Heart left ventricle (tissue), 16 donors: ENCODE measurements around the gene IL20RA. TPM values are rescaled to one million over a fixed set of nuclear protein-coding genes. Genes with fewer than 3 reads are reported as not detected.

Experiments
- ATAC-seq, 4 donors: fragments of 200-7000 bp; cut with Tn5 transposase; one replicate each; pipeline ENCODE4 v1.9.1; 2020 to 2022; ENCODE audit warnings: moderate library complexity in 4 of 4, mild to moderate bottlenecking in 3 of 4, moderate number of reproducible peaks in 1 of 4
- DNase-seq, 5 donors: peaks; one replicate each; pipeline ENCODE4 v3.0.0-alpha.2; 2020
- H3K27ac ChIP-seq, 12 donors: fragments of 200-600 bp; sonication (generic) in 4 of 12; one replicate each; pipeline versions ENCODE4 v1.5.0 to v1.8.0; 2016 to 2022; ENCODE audit warnings: mild to moderate bottlenecking in 2 of 12
- H3K27me3 ChIP-seq, 9 donors: fragments of 200-600 bp; sonication (generic) in 2 of 9; one replicate each; pipeline versions ENCODE4 v1.5.1 to v1.8.0; 2016 to 2022; ENCODE audit warnings: mild to moderate bottlenecking in 3 of 9
- H3K36me3 ChIP-seq, 9 donors: fragments of 200-600 bp; sonication (generic) in 2 of 9; one replicate each; pipeline versions ENCODE4 v1.5.0 to v1.8.0; 2018 to 2022; ENCODE audit warnings: mild to moderate bottlenecking in 2 of 9
- H3K4me1 ChIP-seq, 12 donors: fragments of 200-600 bp; sonication (generic) in 4 of 12; one replicate each; pipeline versions ENCODE4 v1.5.0 to v1.8.0; 2016 to 2022; ENCODE audit warnings: mild to moderate bottlenecking in 3 of 12
- H3K4me3 ChIP-seq, 12 donors: fragments of 200-600 bp; sonication (generic) in 4 of 12; one replicate each; pipeline versions ENCODE4 v1.5.0 to v1.8.0; 2017 to 2022; ENCODE audit warnings: mild to moderate bottlenecking in 9 of 12, moderate library complexity in 4 of 12
- H3K9me3 ChIP-seq, 12 donors: fragments of 200-600 bp; sonication (generic) in 4 of 12; one replicate each; pipeline versions ENCODE4 v1.5.0 to v1.8.0; 2016 to 2022; ENCODE audit warnings: mild to moderate bottlenecking in 1 of 12
- POLR2A ChIP-seq, 2 donors: fragments of 450-650 bp; IDR thresholded peaks; one replicate each; pipeline ENCODE4 v1.6.1; 2017; ENCODE audit warnings: antibody characterized with exemption in 2 of 2, mild to moderate bottlenecking in 2 of 2, moderate library complexity in 2 of 2
- WGBS, 4 donors: extraction: QIAGEN DNeasy Blood & Tissue Kit in 2 of 4; methylation state at CpG; one replicate each; pipeline versions ENCODE4 v1.1.5 to v1.1.7; 2013 to 2018; 5-methylcytosine and 5-hydroxymethylcytosine counted together
- intact Hi-C, 10 donors: fragments of 100-400 bp; cut with DNase I; formaldehyde crosslinking; loops; one replicate each; pipeline versions ENCODE4 v1.11.1 to v1.14.2; 2022
- polyA plus RNA-seq, 2 donors: library from polyadenylated mRNA; stranded (reverse); fragments of 200-250 nt; gene quantifications; one replicate each; pipeline ENCODE4 v1.2.3, GENCODE V29; 2013
- total RNA-seq, 9 donors: library from RNA; depleted of rRNA in 2 of 9; stranded (reverse); fragments of >200 nt in 2 of 9; fragmentation: NEBNext Ultra II Directional in 3 of 9; extraction: Animal tissue kit (Norgen Biotek cat#: 25700) in 3 of 9; gene quantifications; one replicate each; pipeline versions ENCODE4 v1.1.0 to v1.2.4, GENCODE V29; 2016 to 2023
- TF ChIP-seq, protein P1 (sequence below), 12 donors: fragments of 200-600 bp; sonication (generic) in 4 of 12; IDR thresholded peaks; one replicate each; pipeline versions ENCODE4 v1.5.0 to v1.8.0; 2018 to 2022; ENCODE audit warnings: antibody characterized with exemption in 12 of 12, mild to moderate bottlenecking in 5 of 12
- donor health status: ischemic (EF 13 %, LVEDD 7.1; RV severe dilation, severe dysfunction).
- donor health status: healthy with polysubstance abuse.
- donor health status: DM: no; HTN: yes; CAD: no.
- donor health status: DM: no; HTN: no; CAD: no.
- donor health status: ischemic (EF 25% LVEDD 6.9; RV normal size, moderate dysfunction).
- donor health status: ischemic (EF 25% LVEDD 5.7; RV mildly dilated, moderate dysfunction).
- donor health status: healthy.
- donor health status: DM: yes; HTN: yes; CAD: no.
- donor health status: ischemic (EF 35%, LVEDD 5.7; RV mildly dilated, moderate dysfunction).
- donor health status: nonischemic (EF 11% LVEDD 7.7; RV severe dilation, severe dysfunction).
- donor health status: DM: yes; HTN: yes; CAD: no.
- donor health status: PGD.
- donor health status: ischemic (EF 29% LVEDD 5.4; RV normal size, mild dysfunction).
- donor health status: nonischemic (EF 23%, LVEDD 6.1; RV moderate dilation, normal function).

Gene IL20RA
- total and polyA plus RNA-seq, 11 donors, result 0.19 to 6.9 (median 1.3) TPM

DNA sequence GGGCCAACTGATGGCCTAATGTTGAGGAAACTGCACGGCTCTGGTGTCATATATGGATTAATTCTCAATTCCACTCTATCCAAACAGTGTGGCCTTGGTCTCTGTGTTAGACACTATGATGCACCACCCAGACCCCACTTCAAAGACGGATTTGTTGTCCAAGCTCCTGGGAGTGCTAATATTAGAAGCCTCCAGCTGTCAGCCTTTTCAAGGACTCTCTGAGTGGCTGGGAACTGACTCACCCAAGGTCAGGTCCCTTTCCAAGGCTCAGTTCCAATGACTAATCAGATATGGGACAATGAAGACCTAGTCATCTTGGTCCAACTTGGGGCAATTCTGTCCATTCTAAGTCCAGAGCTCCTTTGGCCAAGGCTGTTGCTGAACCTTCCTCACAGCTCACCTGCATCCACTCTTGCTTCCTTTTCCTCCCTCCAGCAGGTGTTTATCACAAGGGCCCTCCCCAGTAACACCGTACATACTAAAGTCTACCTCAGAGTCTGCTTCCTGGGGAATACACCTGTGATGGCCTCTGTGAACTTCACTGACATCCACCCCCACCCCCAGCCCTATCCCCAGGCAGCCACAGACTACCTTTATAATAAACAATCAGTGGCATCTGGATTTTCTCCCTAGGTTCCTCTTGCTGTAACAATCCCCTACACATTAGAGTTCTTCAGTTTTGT, 7.2 kb upstream of the IL20RA start:
- H3K36me3 ChIP-seq, result no peaks in the 10 kb centered on the region
- no peaks in the 10 kb centered on the region for H3K9me3 ChIP-seq
- no peak overlapping the region for H3K27ac ChIP-seq
- WGBS, 4 donors, result 60 to 72% (median 64%) methylated on average over 3 of the region's 3 CpGs
- DNase-seq, result peak in 1 of 5 donors; percentile 26
- H3K27me3 ChIP-seq, result peaks cover 0 to 28% (median 0%) of the 10 kb centered on the region in 9 donors
- peak; percentile 47 to 95 (median 78) for ATAC-seq
- TF ChIP-seq, protein P1, sequence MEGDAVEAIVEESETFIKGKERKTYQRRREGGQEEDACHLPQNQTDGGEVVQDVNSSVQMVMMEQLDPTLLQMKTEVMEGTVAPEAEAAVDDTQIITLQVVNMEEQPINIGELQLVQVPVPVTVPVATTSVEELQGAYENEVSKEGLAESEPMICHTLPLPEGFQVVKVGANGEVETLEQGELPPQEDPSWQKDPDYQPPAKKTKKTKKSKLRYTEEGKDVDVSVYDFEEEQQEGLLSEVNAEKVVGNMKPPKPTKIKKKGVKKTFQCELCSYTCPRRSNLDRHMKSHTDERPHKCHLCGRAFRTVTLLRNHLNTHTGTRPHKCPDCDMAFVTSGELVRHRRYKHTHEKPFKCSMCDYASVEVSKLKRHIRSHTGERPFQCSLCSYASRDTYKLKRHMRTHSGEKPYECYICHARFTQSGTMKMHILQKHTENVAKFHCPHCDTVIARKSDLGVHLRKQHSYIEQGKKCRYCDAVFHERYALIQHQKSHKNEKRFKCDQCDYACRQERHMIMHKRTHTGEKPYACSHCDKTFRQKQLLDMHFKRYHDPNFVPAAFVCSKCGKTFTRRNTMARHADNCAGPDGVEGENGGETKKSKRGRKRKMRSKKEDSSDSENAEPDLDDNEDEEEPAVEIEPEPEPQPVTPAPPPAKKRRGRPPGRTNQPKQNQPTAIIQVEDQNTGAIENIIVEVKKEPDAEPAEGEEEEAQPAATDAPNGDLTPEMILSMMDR (IDR thresholded peaks at IDR 0.05), result no peak
- no peak for TF ChIP-seq POLR2A (IDR thresholded peaks at IDR 0.05)
- H3K4me1 ChIP-seq, result peaks cover 0 to 12% (median 0%) of the 10 kb centered on the region in 12 donors
- intact Hi-C loops, result no loop called here
- no peak overlapping the region for H3K4me3 ChIP-seq

DNA sequence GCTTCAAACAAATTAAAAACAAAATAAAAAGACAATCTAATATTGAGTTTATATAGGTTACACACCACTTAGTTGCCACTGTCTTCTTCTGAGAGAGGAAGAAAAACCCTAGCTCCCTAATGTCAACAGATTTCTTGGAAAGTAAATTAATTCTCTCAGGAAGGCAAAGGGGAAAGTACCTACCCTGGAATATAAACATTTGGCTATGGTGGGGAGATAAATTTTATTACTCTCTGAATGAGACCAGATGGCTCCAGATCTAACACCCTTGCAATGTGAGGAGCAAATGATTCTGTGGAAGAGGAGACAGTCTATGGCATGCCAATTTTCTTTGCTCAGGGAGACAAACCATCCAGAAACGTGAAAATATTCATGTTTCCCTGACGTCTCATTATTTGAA, 4.3 kb upstream of the IL20RA start:
- Histone ChIP-seq H3K4me1 (peaks cover 0 to 22% (median 0%) of the 10 kb centered on the region in 12 donors), H3K4me3 (no peak overlapping the region), H3K36me3 (no peaks in the 10 kb centered on the region), H3K27ac (no peak overlapping the region), H3K27me3 (peaks cover 0 to 48% (median 2%) of the 10 kb centered on the region in 9 donors), H3K9me3 (no peaks in the 10 kb centered on the region)
- ATAC-seq (no peak), DNase-seq (no peak)
- intact Hi-C loops, result no loop called here
- 51 to 74% (median 68%) methylated on average over 2 of the region's 2 CpGs for WGBS, 4 donors
- no peak for TF ChIP-seq POLR2A (IDR thresholded peaks at IDR 0.05)
- TF ChIP-seq, protein P1 (IDR thresholded peaks at IDR 0.05), result no peak

DNA sequence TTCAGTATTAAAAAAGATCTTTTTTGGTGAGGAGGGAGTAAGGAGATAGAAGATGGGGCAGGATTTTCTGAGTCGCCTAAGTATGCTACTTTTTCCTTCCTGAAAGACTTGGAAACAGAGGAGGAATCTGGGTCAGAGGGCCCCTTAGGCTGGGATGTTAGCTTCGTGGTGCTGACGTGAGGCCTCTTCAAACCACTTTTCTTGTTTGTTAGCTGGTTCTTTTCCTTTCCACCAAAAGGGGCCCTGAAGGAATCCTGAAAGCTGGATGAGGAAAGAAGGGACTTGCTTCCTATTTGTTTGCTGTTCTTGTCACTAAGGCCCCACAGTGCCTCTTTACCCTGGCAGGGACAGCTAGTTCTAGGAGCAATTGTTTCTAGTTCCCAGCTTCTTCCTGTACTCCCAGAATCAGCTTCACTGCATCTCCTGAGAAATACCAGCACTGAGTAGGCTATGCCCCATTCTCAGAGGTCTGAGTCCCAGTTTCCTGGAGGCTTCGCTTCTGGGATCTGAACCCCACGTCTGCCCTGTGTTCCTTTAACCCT, 2.2 kb upstream of the IL20RA start:
- Histone ChIP-seq H3K36me3 (no peaks in the 10 kb centered on the region), H3K27me3 (peaks cover 0 to 68% (median 22%) of the 10 kb centered on the region in 9 donors), H3K4me3 (no peak overlapping the region), H3K27ac (no peak overlapping the region), H3K4me1 (peaks cover 0 to 22% (median 0%) of the 10 kb centered on the region in 12 donors), H3K9me3 (no peaks in the 10 kb centered on the region)
- DNase-seq, result no peak
- no peak for ATAC-seq
- intact Hi-C loops, result no loop called here
- WGBS, 4 donors, result 71 to 75% (median 74%) methylated on average over 5 of the region's 5 CpGs
- TF ChIP-seq POLR2A (IDR thresholded peaks at IDR 0.05), result no peak
- TF ChIP-seq, protein P1 (IDR thresholded peaks at IDR 0.05), result no peak

DNA sequence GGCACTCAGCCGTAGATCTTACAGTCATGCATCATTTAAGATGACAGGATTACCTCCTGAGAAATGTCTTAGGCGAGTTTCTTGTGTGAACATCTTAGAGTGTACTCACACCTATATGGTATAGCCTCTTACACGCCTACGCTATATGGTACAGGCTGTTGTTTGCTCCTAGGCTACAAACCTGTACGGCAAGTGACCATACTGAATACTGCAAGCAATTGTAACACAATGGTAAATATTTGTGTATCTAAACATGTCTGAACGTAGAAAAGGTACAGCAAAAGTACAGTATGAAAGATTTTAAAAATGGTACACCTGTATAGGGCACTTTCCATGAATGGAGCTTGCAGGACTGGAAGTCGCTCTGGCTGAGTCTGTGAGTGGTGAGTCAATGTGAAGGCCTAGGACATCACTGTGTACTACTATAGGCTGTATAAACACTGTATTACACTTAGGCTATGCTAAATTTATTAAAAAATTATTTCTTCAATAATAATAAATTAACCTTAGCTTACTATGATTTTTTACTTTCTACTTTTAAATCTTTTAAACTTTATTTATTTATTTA, 541 bp upstream of the IL20RA start:
- 96 to 98% (median 97%) methylated on average over 7 of the region's 7 CpGs for WGBS, 4 donors
- TF ChIP-seq, protein P1 (IDR thresholded peaks at IDR 0.05), result no peak
- TF ChIP-seq POLR2A (IDR thresholded peaks at IDR 0.05), result no peak
- Histone ChIP-seq H3K4me1 (peaks cover 0 to 17% (median 0%) of the 10 kb centered on the region in 12 donors), H3K27ac (no peak overlapping the region), H3K27me3 (peaks cover 0 to 67% (median 22%) of the 10 kb centered on the region in 9 donors), H3K4me3 (peak overlapping the region in 3 of 12 donors; percentile 63 to 83 (median 82)), H3K9me3 (peaks cover 0 to 3% (median 0%) of the 10 kb centered on the region in 12 donors), H3K36me3 (no peaks in the 10 kb centered on the region)
- ATAC-seq (peak in 1 of 4 donors; percentile 16), DNase-seq (no peak)
- intact Hi-C loops, result no loop called here
